CD14-positive monocyte (primary cell): ENCODE measurements around the gene UBE3C. TPM values are rescaled to one million over a fixed set of nuclear protein-coding genes. Genes with fewer than 3 reads are reported as not detected.

Experiments used
- DNase-seq, 3 donors: peaks; one replicate each; pipeline ENCODE4 v3.0.0-alpha.2; 2011 to 2022
- H2AFZ ChIP-seq: 2 replicates; pipeline ENCODE4 v1.6.0; 2012; ENCODE audit warnings: mild to moderate bottlenecking, low read depth, low read length, inconsistent platforms; ENCODE audit not compliant: insufficient read depth, poor library complexity, severe bottlenecking
- H3K27ac ChIP-seq, 2 donors: 1 replicate in 1 of 2; 2 replicates in 1 of 2; pipeline ENCODE4 v1.5.1; 2012 to 2013; ENCODE audit warnings: low read length in 2 of 2, control low read depth in 1 of 2, inconsistent platforms in 1 of 2, low read depth in 1 of 2, mild to moderate bottlenecking in 1 of 2
- H3K27me3 ChIP-seq, 2 donors: one replicate each; pipeline versions ENCODE4 v1.6.0 to v1.6.1; 2011 to 2013; ENCODE audit warnings: low read length in 2 of 2; ENCODE audit not compliant: control insufficient read depth in 2 of 2, insufficient read depth in 2 of 2
- H3K36me3 ChIP-seq, 2 donors: replicated peaks in 1 of 2; 1 replicate in 1 of 2; 2 replicates in 1 of 2; pipeline versions ENCODE4 v1.5.1 to v1.6.1; 2012 to 2013; ENCODE audit warnings: low read length in 2 of 2, control low read depth in 1 of 2, inconsistent platforms in 1 of 2, mild to moderate bottlenecking in 1 of 2; ENCODE audit not compliant: insufficient read depth in 2 of 2, control insufficient read depth in 1 of 2
- H3K4me1 ChIP-seq, 2 donors: 1 replicate in 1 of 2; 2 replicates in 1 of 2; pipeline versions ENCODE4 v1.5.1 to v1.6.1; 2012 to 2013; ENCODE audit warnings: low read length in 2 of 2, control low read depth in 1 of 2, inconsistent platforms in 1 of 2, mild to moderate bottlenecking in 1 of 2, moderate library complexity in 1 of 2; ENCODE audit not compliant: insufficient read depth in 2 of 2, control insufficient read depth in 1 of 2
- H3K4me2 ChIP-seq: replicated peaks from 2 replicates; pipeline ENCODE3; 2012; ENCODE audit warnings: low read length, moderate library complexity, mild to moderate bottlenecking; ENCODE audit not compliant: poor library complexity, severe bottlenecking; ENCODE audit errors: extremely low read depth
- H3K4me3 ChIP-seq, 3 experiments: fragments of 200-600 bp in 1 of 3; sonication (generic) in 1 of 3; replicated peaks in 1 of 3; 1 replicate in 2 of 3; 2 replicates in 1 of 3; pipeline ENCODE4 v1.5.1; 2011 to 2013; ENCODE audit warnings: low read length in 3 of 3, mild to moderate bottlenecking in 3 of 3, control low read depth in 2 of 3, low read depth in 2 of 3, inconsistent platforms in 1 of 3, moderate library complexity in 1 of 3
- H3K79me2 ChIP-seq: 2 replicates; pipeline ENCODE4 v1.6.0; 2012; ENCODE audit warnings: mild to moderate bottlenecking, control low read depth, inconsistent platforms, low read length, moderate library complexity; ENCODE audit not compliant: insufficient read depth
- H3K9ac ChIP-seq: 2 replicates; pipeline ENCODE4 v1.6.0; 2017; ENCODE audit warnings: low read length, mild to moderate bottlenecking; ENCODE audit not compliant: insufficient read depth, poor library complexity, severe bottlenecking
- H3K9me3 ChIP-seq, 2 donors: replicated peaks in 1 of 2; 1 replicate in 1 of 2; 2 replicates in 1 of 2; pipeline versions ENCODE4 v1.5.1 to v1.6.1; 2012 to 2013; ENCODE audit warnings: low read length in 2 of 2, control low read depth in 1 of 2; ENCODE audit not compliant: control insufficient read depth in 1 of 2, insufficient read depth in 1 of 2
- H4K20me1 ChIP-seq: 2 replicates; pipeline ENCODE4 v1.6.0; 2012; ENCODE audit warnings: mild to moderate bottlenecking, low read length, control low read depth, moderate library complexity; ENCODE audit not compliant: insufficient read depth
- H3K27ac Mint-ChIP-seq, 7 donors: one replicate each; pipeline ENCODE4 v1.8.0; 2020; ENCODE audit warnings: mild to moderate bottlenecking in 7 of 7, mixed read lengths in 7 of 7, moderate library complexity in 6 of 7, inconsistent platforms in 2 of 7
- H3K27me3 Mint-ChIP-seq, 3 donors: one replicate each; pipeline ENCODE4 v1.8.0; 2021 to 2022; ENCODE audit warnings: low read depth in 3 of 3, mild to moderate bottlenecking in 3 of 3, mixed read lengths in 3 of 3, moderate library complexity in 3 of 3, inconsistent platforms in 1 of 3
- H3K36me3 Mint-ChIP-seq, 2 donors: one replicate each; pipeline ENCODE4 v1.8.0; 2020; ENCODE audit warnings: mixed read lengths in 2 of 2, inconsistent platforms in 1 of 2, mild to moderate bottlenecking in 1 of 2
- H3K4me1 Mint-ChIP-seq: one replicate; pipeline ENCODE4 v1.8.0; 2020; ENCODE audit warnings: mild to moderate bottlenecking, mixed read lengths
- H3K4me3 Mint-ChIP-seq, 2 donors: one replicate each; pipeline ENCODE4 v1.8.0; 2020; ENCODE audit warnings: mild to moderate bottlenecking in 2 of 2, mixed read lengths in 2 of 2, moderate library complexity in 1 of 2
- H3K9me3 Mint-ChIP-seq, 7 donors: one replicate each; pipeline ENCODE4 v1.8.0; 2020 to 2022; ENCODE audit warnings: mixed read lengths in 7 of 7, mild to moderate bottlenecking in 6 of 7, moderate library complexity in 6 of 7, inconsistent platforms in 2 of 7
- WGBS: methylation state at CpG from one replicate; pipeline ENCODE4 v1.1.5; 2013; ENCODE audit warnings: missing lambda C conversion rate; ENCODE audit not compliant: insufficient coverage; 5-methylcytosine and 5-hydroxymethylcytosine counted together
- intact Hi-C, 2 donors: fragments of 100-400 bp; cut with micrococcal nuclease; formaldehyde crosslinking; loops; one replicate each; pipeline versions ENCODE4 v1.15.0 to v1.15.1; 2023
- polyA minus RNA-seq: library from RNA; depleted of rRNA, polyadenylated mRNA; stranded (reverse); fragments of >200 nt; gene quantifications from 2 replicates; pipeline ENCODE4 v1.2.3, GENCODE V29; 2012
- polyA plus RNA-seq, 3 donors: library from polyadenylated mRNA; depleted of rRNA in 1 of 3; unstranded in 2 of 3; stranded (reverse) in 1 of 3; fragments of 300-500 nt in 2 of 3; fragments of >200 nt in 1 of 3; fragmentation: Illumina TruSeq in 2 of 3; gene quantifications; 1 replicate in 2 of 3; 2 replicates in 1 of 3; pipeline ENCODE4 v1.2.3, GENCODE V29; 2012 to 2021
- total RNA-seq, 12 experiments: library from RNA in 1 of 12; stranded (reverse) in 1 of 12; fragments of 120-200 nt in 1 of 12; gene quantifications; one replicate each; pipeline ENCODE4 v1.2.4 and lab custom pipeline; 2013 to 2026; ENCODE audit warnings: mixed read lengths in 6 of 12, inconsistent platforms in 1 of 12
- TF ChIP-seq, protein P1 (sequence below): fragments of 200-600 bp; IDR thresholded peaks from one replicate; pipeline ENCODE4 v1.8.0; 2022; ENCODE audit warnings: antibody characterized with exemption, mild to moderate bottlenecking

The UBE3C gene
- 44.2 TPM for total RNA-seq (2013)
- polyA plus RNA-seq = 10 to 100 TPM; 19.5 to 34.5 (median 24.3) TPM
- polyA minus RNA-seq = 29.0 and 30.6 TPM in 2 replicates
- total RNA-seq (lab: John Stamatoyannopoulos, UW) = 58.9 to 119 (median 89.5) reads per million in 11 experiments

DNA sequence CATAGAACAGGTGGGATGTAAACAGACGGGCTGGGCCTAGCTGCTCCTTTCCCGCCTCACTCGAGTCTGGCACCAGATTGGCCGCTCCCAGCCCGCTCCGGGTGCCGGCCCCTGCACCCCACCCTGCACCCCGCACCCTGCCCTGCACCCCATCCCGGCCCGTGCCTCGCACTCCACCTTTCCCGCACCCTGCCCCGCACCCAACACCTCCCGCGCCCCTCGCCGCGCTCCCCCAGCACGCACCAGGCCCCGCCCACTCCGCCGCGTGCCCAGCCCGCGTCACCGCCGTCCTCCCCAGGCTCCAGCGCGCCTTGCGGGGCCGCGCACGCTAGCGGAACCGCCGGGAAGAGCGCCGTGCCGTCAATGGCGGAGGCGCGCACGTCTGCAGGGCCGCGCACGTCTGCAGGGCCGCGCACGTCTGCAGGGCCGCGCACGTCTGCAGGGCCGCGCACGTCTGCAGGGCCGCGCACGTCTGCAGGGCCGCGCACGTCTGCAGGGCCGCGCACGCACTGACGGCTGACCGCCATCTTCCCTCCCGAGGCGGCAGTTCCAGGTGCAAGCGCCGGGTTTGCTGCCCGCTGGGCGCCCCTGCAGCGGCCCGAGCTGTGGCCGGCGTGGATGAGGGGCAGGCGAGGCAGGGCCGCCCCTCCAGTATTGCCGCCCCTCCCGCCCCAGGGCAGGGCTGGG, at the start of gene UBE3C:
Gene UBE3C, plus strand, starts transcription at position 503 of the 687 bp plus-strand sequence. CDS start 347 bp downstream, outside the sequence.
- H3K9me3 ChIP-seq = no peaks in the 10 kb centered on the region
- H3K36me3 Mint-ChIP-seq = peaks cover 13 to 21% of the 10 kb centered on the region in 2 donors
- 1% methylated on average over 80 of the region's 80 CpGs for WGBS
- peaks cover 0 to 2% (median 0%) of the 10 kb centered on the region in 7 donors for H3K9me3 Mint-ChIP-seq
- H3K4me3 Mint-ChIP-seq = peak within 1 kb of the TSS; percentile 79 to 90
- peak within 1 kb of the TSS; percentile 55 to 87 (median 71) for H3K4me3 ChIP-seq
- H3K4me1 ChIP-seq = peaks cover 42 to 53% of the 10 kb centered on the region in 2 donors
- TF ChIP-seq, protein P1, sequence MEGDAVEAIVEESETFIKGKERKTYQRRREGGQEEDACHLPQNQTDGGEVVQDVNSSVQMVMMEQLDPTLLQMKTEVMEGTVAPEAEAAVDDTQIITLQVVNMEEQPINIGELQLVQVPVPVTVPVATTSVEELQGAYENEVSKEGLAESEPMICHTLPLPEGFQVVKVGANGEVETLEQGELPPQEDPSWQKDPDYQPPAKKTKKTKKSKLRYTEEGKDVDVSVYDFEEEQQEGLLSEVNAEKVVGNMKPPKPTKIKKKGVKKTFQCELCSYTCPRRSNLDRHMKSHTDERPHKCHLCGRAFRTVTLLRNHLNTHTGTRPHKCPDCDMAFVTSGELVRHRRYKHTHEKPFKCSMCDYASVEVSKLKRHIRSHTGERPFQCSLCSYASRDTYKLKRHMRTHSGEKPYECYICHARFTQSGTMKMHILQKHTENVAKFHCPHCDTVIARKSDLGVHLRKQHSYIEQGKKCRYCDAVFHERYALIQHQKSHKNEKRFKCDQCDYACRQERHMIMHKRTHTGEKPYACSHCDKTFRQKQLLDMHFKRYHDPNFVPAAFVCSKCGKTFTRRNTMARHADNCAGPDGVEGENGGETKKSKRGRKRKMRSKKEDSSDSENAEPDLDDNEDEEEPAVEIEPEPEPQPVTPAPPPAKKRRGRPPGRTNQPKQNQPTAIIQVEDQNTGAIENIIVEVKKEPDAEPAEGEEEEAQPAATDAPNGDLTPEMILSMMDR = no peak
- H3K36me3 ChIP-seq = peaks cover 8 to 24% of the 10 kb centered on the region in 2 donors
- intact Hi-C loops = loop anchor here in 1 of 2 donors (5.0 to 10.0 kb wide), 2 partner anchors 186 to 716 kb away; no protein-coding TSS in a partner anchor
- peaks cover 44% of the 10 kb centered on the region for H4K20me1 ChIP-seq
- peak within 1 kb of the TSS; percentile 74 to 88 (median 84) for H3K27ac Mint-ChIP-seq
- peak within 1 kb of the TSS; percentile 58 to 90 for H3K27ac ChIP-seq
- peaks cover 0 to 2% (median 0%) of the 10 kb centered on the region in 3 donors for H3K27me3 Mint-ChIP-seq
- H3K4me1 Mint-ChIP-seq = peaks cover 41% of the 10 kb centered on the region
- H3K4me2 ChIP-seq = peak within 1 kb of the TSS; percentile 97
- H2AFZ ChIP-seq = peak within 1 kb of the TSS; percentile 91
- H3K79me2 ChIP-seq = peaks cover 52% of the 10 kb centered on the region
- no peaks in the 10 kb centered on the region for H3K27me3 ChIP-seq
- H3K9ac ChIP-seq = peak within 1 kb of the TSS; percentile 82
- DNase-seq = peak; percentile 84 to 94 (median 91)

DNA sequence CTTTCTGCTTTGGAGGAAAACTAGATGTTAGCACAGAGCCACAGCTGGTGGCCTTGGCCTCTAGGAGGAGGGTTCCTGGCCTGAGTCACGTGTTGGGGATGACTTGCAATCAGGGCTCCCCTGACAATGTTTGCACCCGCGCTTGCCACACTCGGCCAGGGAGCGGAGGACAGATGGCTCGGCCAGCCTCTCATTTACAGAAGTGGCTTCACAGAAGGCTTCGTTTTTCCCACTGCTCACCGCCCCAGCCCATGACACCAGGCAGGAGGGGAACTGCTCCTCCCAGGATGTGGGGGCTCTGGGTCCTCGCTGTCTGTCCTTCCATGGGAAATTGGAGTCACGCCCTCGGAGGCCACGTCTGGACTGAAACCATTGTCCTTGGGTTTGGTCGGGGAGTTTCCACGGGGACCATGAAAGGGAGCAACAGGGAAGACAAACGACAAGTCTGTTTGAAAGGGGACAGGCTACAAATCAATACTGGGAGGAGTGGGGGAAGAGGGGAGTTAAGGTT, 49.6 kb upstream of the UBE3C start:
- intact Hi-C loops = no loop called here
- H3K9ac ChIP-seq = no peak overlapping the region
- H2AFZ ChIP-seq = no peak overlapping the region
- Mint-ChIP-seq H3K4me3 (peak overlapping the region; percentile 4 to 18), H3K36me3 (no peaks in the 10 kb centered on the region), H3K27ac (peak overlapping the region in 1 of 7 donors; percentile 16), H3K4me1 (no peaks in the 10 kb centered on the region), H3K27me3 (peaks cover 10 to 18% (median 13%) of the 10 kb centered on the region in 3 donors), H3K9me3 (peaks cover 9 to 38% (median 30%) of the 10 kb centered on the region in 7 donors)
- no peak overlapping the region for H3K27ac ChIP-seq
- H3K4me1 ChIP-seq = no peaks in the 10 kb centered on the region
- no peak for DNase-seq
- no peak overlapping the region for H3K4me3 ChIP-seq
- 32% methylated on average over 13 of the region's 15 CpGs for WGBS
- H4K20me1 ChIP-seq = no peaks in the 10 kb centered on the region
- no peaks in the 10 kb centered on the region for H3K79me2 ChIP-seq
- H3K36me3 ChIP-seq = no peaks in the 10 kb centered on the region
- H3K9me3 ChIP-seq = peaks cover 5 to 22% of the 10 kb centered on the region in 2 donors
- TF ChIP-seq, protein P1 = no peak
- H3K27me3 ChIP-seq = no peaks in the 10 kb centered on the region
- no peak overlapping the region for H3K4me2 ChIP-seq
